HG02623 (cell line): ENCODE results near the gene PCBD2.
"Not testable (repeated sequence)": the region's sequence is repeated elsewhere in the genome, so short reads cannot be mapped to it uniquely, and the experiment has no call there.

Source experiments
- ATAC-seq: cut with Tn5 transposase; IDR thresholded peaks from one replicate; pipeline ENCODE4 v1.9.1; 2021; ENCODE audit warnings: moderate library complexity; ENCODE audit not compliant: unreplicated experiment

The PCBD2 gene

DNA sequence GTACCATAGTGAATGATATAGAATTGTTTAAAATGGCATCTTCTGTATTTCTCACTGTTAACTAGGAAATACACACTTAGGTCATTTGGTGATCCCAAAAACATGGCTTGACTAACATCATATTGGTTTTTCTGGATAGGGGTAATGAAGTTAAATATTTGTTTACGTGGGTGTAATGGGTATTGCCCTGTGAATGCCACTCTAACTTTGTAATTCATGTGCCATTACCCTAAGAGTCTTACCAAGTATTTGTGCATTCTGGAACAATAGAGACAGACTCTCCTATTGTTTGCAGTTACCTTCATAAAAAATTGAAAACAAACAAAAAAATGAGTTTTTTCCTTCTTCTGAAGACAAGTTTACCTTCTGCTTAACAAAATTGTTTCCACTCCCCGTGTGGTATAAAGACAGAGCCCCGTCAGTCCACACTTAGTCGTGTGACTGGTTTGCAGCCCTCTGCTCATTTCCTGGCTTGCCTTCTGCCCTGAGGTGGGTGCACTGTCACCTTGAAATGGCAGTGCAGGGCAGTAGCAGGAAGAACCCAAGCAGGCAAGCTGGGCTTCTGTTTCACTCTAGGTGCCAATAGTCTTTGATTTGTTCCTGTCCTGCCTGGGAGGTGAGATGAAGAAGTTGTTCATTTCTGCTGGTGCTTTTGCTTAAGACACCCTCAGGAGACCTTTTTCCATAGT is 53.1 kb downstream of the PCBD2 start:
- no peak for ATAC-seq

DNA sequence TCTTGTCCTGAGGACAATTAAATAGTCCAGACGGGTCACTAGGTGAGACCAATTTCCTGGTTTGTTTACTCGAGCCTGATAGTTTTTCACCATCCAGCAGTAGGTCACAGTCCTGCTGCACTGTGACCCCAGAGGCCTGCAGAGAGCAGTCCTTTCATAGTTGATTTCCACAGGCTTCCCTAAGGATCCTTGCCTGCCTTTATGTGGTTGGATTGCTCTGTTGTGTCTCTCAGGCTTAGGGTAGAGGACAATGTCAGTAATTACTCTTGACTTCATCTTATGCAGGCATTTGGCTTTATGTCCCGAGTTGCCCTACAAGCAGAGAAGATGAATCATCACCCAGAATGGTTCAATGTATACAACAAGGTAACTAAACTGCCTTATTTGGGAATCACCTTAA is 53.8 kb downstream of the PCBD2 start:
- no peak for ATAC-seq

GRCh38 chr5:134963098-134963497 is 58.2 kb downstream of the PCBD2 start:
- ATAC-seq: no peak

GRCh38 chr5:134964359-134965270 is 59.7 kb downstream of the PCBD2 start:
- no peak for ATAC-seq

DNA sequence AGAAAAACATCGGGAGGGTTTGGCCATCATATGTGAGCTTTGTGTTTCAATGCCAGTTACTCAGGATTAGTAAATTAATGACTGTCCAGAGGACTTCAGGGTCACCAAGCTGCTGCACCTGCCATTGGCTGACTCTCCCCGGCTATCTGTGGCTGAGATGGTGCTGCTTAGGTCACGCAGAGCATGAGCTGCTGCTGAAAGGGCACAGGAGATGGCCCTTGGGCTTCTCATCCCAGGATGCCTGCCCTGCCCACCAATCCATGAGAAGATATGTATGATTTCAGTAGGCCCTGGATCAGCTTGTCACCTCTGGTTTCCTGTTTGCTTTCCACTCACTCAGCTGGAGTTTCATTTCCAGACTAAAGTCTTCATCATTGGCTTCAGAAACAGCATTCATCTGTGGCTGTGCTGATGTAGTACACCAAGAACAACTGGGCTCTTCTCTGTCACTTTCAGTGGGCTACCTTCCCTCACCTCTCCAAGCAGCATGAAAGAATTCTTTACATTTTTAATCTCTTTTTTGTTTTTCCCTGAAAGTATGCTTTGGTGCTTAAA is 60.4 kb downstream of the PCBD2 start:
- ATAC-seq: no peak

- no peak for ATAC-seq
These were observed 62.7 kb downstream of the PCBD2 start, which contains the start of gene CATSPER3 for GRCh38 chr5:134967607-134968006. CATSPER3 (plus strand) TSS chr5:134967907; CDS start chr5:134967992, 85 bp downstream.

DNA sequence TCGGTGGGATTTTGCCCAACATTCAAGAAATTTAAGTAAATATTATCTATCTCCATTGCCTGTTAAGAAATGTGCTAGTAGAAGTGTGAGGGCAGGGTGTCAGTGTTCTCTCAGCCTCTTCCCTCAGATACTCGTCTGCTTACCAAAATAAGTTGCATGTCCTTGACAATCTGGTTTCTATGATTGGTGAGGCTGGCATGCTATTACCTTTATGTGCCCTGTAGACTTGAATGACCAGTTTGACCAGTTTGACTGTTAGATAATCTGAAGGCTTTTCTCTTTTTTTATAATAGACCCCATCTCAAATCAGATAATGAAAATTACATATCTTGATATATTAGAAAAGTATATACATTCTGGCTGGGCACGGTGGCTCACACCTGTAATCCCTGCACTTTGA is 63.1 kb downstream of the PCBD2 start:
- no peak for ATAC-seq

DNA sequence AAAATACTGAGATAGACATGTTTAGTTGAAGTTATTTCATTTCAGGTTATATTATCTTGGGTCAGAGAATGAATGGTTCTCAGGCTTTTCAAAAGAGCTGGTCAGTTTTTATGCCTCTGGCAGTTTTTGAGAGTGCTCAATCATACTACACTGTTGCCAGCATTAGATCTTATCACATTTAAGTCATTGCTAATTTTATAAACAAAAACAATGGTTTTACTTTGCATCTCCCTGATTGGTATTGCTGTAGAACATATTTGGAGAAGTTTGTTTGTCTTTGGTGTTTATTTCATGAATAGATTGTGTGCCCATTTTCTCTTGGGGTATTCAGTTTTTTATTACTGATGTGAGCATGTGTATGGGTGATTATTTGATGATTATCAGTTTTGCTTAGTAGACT is 64.2 kb downstream of the PCBD2 start:
- ATAC-seq: no peak

DNA sequence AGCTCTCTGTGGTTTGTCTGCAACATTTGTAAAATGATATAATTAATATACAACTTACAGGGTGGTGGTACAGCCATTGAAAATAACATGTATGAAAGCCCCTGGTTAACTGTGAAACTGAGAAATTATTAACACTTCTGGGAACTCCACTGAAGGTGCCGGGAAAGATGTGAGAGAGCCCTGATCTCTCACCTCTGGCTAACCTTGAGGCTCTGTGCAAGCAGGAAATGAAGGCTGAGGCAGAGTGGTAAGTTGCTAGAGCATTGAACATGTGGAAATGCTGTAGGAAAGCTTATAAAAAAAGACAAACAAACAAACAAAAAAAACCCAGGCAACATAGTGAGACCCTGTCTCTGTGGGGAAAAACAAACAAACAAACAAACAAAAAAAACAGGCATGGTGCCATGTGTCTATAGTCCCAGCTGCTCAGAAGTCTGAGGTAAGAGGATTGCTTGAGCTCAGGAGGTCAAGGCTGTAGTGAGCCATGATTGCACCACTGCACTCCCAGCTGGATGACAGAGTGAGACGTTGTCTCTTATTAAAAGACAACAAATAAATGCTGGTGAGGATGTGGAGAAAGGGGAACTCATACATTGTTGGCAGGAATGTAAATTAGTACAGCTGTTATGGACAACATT is 70.3 kb downstream of the PCBD2 start:
- ATAC-seq: no peak

- no peak for ATAC-seq
These were observed 70.9 kb downstream of the PCBD2 start for GRCh38 chr5:134975843-134976242.

GRCh38 chr5:134976841-134977240 is 71.9 kb downstream of the PCBD2 start:
- no peak for ATAC-seq

- ATAC-seq: no peak
These were observed 74.5 kb downstream of the PCBD2 start for GRCh38 chr5:134979416-134979815.

DNA sequence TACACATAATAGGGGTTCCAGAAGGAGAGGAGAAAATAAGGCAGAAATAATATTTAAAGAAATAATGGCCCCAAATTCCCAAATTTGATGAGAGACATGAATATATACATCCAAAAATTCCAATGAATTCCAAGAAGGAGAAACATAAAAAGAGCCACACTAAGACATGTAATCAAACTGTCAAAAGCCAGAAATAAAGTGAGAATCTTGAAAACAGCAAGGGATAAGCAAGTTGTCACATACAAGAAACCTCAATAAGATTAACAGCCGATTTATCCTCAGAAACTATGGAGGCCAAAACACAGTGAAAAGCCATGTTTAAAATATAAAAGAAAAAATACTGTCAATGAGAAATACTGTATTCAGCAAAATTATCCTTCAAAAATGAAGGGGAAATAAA is 77.3 kb downstream of the PCBD2 start:
- no peak for ATAC-seq

DNA sequence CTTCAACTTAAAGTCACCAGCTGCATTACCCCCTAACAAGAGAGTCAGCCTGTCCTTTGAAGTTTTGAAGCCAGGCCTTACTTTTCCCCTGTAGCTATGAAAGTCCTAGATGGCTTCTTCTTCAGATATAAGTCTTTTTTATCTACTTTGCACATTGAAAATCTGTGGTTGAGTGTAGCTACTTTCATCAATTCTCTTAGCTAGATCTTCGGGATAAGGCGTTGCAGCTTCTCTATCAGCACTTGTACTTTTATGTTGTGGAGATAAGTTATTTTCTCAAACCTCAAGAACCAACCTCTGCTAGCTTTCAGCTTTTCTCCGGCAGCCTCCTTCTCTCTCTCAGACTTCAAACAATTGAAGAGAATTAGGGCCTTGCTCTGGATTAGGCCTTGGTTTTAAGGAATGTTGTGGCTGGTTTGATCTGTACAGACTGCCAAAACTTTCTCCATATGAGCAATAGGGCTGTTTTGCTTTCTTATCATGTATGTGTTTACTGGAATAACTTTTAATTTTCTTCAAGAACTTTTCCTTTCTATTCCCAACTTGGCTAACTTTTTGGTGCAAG is 84.4 kb downstream of the PCBD2 start:
- ATAC-seq: no peak

- ATAC-seq: not testable (repeated sequence)
These were observed 85.3 kb downstream of the PCBD2 start for GRCh38 chr5:134990183-134990582.

- no peak for ATAC-seq
These were observed 87.2 kb downstream of the PCBD2 start for GRCh38 chr5:134992148-134992547.

DNA sequence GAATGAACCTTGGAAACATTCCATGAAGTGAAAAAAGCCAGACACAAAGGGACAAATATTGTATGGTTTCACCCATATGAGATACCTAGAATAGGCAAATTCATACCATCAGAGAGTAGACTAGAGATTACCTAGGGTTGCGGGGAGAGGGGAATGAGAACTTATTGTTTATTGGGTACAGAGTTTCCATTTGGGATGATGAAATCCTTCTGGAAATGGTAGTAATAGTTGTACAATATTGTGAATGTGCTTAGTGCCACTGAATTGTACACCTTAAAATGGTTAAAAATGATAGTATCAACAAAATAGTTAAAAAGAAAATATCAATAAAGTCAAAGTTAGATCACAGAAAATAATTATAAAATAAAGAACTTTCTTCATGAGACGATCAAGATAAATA is 88.2 kb downstream of the PCBD2 start:
- ATAC-seq: no peak

DNA sequence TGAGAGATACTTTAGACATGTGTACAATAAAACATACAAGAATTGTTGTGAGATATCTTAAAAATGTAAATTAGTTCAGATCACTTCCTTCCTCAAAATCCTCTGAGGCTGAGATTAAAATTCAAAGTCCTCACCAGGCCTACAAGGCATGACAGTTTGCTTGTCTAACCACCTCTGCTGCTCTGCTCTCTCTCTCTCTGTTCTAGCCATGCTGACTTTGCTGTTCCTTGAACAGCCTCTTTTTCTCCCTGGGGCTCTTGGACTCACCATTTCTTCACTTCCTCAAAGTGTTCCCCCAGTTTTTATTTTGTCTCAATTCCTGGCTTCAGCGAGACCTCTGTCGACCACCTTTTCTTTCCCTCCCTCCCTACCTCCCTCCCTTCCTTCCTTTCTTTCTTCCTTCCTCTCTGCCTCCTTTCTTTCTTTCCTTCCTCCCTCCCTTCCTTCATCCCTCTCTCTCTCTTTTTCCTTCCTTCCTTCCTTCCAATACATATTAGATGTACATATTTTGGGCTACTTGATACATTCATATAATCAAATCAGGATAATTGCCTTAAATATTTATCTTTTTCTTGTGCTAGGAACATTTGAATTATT is 89.7 kb downstream of the PCBD2 start:
- ATAC-seq: no peak

DNA sequence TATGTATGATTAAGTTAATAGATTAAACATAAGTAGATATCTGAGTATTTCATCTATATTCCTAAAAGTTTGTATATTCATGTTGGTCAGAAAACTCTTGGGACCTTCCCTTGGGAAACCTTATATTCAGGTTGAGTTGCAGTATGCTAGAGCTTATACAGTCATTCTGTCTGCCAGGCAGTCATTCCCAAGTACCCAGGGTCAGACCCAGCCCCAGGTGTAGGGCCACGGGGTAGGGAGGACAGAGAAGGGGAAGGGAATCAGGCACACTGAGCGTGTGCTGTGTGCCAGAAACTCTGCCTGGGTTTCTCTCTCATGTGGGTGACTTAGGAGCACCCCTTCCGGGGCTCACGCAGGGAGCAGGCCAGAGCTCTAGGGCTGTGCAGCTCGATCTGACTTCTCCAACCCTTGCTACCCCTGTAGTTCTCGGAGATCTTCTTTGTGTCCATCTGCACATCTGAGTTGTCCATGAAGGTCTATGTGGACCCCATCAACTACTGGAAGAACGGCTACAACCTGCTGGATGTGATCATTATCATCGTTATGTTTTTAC is 91.0 kb downstream of the PCBD2 start:
- ATAC-seq: no peak

DNA sequence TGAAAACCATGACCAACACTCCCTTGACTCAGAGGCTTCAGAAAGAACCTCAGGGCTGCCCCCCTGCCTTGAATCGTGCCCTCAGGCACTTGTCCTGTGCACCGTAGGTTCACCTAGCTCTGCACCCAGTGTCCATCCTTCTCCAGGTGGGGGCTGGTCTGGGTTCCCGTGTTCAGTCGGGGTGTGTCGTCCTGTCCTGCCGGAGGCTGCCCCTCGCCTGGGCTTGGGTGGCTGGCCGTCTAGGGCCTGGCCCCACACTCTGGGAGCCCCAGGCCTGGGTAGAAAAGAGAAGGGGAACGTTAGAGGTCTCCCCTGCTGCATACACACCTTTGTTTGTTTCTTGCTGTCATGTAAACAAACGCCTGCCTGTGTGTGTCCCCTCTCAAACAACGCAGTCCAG is 92.1 kb downstream of the PCBD2 start:
- ATAC-seq: no peak
